NCI-H345 treated with DMSO at 0.1 percent for 48 hours (cell line): Measurements from ENCODE around the gene AADAT.
"Not testable (repeated sequence)": the region's sequence is repeated elsewhere in the genome, so short reads cannot be mapped to it uniquely, and the experiment has no call there.

ENCODE experiments used
- DNase-seq: peaks from one replicate; lab custom pipeline; 2025; ENCODE audit not compliant: unreplicated experiment; lab: John Stamatoyannopoulos, UW

AADAT gene

DNA sequence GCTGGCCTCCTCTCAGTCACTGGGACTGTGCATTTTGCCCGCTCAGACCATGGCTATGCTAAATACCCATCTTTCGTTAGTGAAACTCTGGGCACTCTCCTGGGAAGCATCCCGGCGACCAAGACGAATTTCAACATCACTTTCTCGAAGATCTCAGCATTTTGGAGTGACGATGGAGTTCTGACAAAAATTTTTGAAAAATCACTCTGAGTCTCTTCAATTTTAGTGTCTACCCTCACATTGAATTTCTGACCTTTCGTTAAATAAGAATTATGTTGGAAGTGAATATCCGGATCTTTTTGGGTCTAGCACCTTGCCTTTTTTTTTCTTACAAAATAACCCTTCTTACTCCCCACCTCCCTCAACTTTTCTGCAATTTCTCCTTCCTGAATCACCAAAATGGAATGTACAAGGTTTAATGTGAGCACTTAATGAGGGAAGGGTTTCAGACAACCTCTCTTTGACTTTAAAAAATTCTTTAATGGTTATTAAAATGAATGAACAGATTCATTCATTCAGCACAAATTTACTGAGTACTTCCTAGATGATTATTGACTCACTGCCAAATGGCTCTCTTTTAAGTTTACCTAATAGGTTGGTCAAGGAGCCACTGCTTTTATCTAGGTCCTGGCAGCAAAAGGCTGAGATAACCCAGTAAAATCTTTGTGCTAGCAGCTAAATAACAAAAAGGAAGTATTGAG, 746 bp upstream of the AADAT start:
- no peak for DNase-seq

DNA sequence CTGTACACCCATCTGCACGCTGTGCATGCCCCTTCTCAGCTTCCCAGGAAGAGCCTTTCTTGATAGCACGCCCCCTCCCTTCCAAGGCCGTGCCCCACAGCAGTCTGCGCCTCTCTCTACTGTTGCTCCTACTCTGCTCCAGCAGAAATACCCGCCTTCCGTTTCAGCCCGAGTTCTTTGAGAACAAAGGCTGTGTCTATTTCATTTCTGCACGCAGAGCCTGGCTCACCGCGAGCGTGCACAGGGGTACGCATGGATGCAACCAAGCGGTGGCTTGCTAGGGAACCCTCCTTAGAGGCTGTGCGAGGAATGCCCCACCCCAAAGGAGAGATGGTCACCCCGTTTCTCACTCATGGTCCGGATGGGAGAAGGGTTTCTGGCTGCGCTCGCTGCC, 485 bp downstream of the AADAT start:
- peak; percentile 14 for DNase-seq

DNA sequence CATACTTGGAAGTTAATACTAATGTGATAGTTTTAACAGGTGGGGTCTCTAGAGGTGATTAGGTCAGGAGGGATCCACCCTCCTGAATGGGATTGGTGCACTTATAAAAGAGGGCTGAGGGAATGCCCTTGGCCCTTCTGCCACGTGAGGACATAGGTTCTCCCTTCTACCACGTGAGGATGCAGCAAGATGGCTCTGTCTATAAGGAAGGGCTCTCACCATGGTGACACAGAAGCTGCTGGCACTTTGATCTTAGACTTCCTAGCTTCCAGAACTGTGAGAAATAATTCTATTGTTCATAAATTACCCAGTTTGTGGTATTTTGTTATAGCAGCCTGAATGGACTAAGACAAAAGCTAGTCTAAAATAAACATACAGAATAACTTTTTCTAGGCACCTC, 1.0 kb downstream of the AADAT start:
- no peak for DNase-seq

DNA sequence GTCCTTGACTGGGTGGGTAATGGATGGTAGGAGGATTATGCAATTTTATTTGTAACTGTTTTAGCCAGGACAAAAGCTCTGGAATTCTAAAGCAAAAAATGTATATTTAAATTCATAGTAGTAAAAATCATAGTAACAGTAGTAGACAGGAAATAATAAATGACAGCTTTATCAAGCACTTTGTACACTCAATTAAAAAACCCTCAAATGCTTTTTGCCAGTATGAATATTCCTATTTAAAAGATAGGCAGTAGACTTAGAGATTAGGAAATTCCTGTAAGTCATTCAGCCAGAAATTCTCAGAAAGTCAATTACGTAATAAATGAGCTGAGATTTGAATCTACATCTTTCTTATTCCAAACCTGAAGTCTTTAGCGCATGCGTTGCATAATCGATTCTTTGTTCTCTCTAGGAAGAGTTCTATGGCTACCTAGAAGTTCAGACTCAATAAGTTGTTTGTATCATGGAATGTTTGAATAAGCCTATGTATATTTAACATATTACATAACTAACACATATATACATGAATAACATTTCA, 2.5 kb downstream of the AADAT start:
- DNase-seq = no peak

DNA sequence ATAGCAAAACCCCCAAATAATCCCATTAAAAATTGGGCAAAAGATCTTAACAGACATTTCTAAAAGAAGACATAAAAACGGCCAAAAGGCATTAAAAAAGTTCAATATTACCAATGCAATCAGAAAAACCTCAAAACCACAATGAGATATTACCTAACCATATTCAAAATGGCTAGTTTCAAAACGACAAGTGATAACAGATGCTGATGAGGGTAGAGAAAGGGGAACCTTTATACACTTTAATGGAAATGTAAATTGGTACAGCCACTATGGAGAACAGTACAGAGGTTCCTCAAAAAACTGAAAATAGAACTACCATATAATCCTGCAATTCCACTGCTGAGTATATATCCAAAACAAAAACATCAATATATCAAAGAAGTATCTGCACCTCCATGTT, 6.2 kb downstream of the AADAT start:
- no peak for DNase-seq

DNA sequence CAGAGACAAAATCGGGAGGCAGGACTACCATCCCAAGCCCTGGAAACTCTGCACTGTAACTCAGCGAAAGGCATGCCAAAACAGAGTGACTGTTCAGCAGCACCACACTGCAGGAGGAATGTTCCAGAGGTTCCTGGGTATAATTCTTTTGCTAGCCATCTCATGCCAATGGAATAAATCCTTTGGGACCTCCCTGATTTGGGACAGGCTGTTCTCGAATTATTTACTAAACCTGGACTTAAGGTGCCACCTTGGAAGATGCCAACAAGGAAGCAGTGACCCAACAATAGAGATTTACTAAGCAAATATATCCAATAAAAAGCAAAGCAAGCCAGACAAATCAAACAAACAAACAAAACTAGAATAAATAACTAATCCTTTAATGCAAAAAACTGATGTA, 9.3 kb downstream of the AADAT start:
- DNase-seq = no peak

DNA sequence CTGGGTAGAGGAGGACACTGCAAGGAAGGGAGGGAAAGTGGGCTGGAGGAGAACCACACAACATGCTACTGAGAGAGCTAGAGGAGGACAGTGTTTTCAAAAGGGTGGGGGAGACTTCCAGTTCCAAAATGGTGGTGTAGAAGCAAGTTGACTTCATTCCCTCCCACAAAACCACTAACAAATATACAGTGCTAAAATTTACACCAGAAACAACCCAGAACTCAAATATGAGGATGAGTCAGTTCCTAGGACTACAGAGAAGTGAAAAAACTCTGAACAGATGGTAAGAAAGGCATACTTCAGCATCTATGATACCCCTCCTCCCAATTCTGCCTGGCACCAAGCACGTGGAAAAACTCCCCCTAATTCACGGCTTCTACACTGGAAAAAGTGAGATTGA, 9.8 kb downstream of the AADAT start:
- DNase-seq = no peak

DNA sequence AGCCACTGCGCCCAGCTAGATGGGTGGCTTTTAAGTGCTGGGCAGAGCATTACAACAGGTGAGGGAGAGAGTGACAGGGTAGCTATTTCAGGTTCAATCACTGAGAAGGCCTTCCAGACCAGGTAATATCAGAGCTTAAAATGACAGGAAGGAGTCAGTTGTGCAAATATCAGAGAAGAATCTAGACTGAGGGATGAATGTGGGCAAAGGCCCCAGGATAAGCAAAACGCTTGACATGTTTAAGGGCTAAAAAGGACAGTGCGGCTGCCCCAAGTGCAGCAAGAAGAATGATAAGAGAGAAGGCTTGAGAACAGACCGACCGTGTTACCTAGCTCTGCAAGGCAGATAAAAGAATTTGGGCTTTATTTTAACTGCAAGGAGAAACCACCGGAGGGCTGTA, 18.6 kb downstream of the AADAT start:
- no peak for DNase-seq

DNA sequence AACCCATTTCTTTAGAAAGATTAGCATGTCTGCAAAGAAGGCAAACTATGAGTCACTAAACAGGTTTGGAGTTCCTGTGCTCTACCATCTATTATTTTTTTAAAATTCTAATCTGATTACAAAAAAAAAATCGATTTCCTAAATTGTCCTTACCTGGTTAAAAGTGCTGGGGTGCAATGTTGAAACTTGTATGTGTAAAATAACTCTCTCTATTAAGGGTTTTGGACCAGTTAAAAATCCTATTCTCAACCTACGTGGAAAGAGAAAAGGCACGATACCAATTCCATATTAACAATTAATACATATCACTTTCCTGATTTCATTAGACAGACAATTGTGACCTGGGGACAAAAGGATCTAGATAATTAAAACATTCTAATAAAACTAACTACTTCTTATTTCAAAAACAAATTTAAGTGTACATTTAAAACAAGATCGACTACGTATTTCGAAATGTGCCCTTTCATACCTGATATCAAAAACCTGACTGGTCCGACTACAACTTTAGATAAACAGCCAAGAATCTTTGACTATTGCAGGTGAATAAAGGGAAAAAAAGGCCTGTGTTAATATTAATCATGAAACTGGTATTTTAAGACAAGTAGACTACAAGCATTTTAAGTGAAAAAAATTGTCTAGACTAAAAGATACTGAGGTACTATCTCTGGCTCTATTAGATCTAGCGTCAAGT, 21.2 kb downstream of the AADAT start:
- no peak for DNase-seq

DNA sequence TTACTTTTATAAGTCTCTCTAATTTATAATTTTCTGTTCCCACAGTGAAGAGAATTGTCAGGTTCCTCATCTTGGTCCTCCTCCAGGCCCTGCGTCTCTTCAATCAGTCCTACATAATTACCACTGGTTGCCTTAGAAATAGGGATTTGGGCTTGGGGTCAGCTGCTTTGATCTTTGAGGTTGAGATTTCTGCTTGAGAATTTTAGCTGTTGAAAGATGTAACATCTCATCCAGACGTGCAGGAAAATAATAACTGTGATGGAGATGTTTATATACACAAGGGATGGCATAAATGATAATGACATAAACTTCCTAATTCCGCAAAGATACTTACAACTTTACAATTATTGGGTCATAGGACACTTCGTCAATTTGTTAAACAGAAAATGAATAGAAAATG, 30.3 kb downstream of the AADAT start:
- no peak for DNase-seq

DNA sequence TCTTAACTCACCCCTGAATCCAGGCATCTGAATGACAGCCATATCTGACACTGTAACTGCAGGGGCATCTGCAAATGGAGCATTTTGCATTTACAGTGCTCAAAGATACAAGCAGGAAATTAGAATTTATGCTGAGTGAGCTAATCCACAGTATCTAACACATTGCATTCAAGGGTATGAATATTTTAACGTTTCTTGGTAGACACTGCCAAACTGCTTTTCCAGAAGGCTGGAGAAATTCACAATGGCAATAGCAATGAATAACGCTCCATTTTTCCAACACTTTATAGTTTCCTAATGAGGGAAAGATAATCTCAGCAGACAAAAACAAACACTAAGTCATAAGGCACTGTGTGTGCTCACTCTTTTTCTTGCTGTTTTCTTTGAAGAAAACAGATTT, 30.9 kb downstream of the AADAT start:
- DNase-seq = no peak

DNA sequence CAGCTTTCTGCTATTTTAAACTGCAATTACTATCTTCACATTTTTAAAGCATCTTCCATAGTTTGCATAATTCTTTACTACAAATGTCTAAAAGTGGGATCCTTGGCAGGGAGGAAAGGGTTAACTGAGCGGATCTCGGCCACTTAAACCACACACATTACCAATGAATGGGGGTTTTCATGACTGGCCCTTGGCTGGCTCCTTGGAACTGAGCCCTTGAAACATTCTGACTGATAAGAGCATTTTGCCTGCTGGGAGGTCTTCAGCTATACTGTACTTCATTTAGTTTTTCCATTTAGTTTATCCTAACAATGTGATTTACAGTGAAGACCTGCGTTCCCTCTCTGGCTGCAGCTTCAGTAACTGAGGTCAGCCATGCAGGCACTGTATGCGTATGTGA, 31.9 kb downstream of the AADAT start:
- no peak for DNase-seq

DNA sequence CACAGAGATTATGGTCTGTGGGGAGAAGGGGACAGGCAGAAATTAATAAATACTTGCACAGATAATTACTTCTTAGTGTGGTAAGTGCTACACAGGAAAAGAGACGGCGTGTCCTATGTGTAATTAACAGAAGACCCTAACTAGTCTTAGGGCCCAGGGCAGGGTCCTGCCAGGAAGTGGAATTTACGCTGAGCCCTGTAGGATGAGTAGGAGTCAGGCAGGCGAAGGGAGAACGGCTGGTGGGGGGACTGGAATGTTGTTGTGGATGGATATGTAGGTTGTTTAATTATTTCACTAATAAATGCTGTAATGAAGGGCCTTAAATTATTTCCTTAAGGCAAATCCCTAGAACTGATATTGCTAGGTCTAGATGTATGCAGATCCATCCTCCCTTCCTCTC, 36.8 kb downstream of the AADAT start:
- no peak for DNase-seq

DNA sequence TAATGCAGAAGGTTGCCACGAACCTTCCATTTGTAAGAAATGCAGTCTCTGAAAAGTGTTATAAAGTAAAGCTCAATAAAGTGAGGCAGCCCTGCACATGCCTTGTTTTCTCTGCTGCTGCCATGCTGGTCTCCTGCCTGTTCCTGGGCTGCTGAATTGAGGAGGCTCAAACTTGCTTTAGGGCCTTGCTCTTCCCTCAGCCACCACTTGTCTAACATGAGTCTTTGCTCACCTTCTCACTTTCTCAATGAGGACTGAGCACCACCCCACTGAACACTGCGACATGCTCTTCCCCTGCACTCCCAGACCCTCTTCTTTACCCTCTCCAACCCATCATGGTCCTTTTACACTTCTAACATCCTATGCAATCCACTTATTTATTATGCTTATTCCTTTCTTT, 38.4 kb downstream of the AADAT start:
- no peak for DNase-seq

DNA sequence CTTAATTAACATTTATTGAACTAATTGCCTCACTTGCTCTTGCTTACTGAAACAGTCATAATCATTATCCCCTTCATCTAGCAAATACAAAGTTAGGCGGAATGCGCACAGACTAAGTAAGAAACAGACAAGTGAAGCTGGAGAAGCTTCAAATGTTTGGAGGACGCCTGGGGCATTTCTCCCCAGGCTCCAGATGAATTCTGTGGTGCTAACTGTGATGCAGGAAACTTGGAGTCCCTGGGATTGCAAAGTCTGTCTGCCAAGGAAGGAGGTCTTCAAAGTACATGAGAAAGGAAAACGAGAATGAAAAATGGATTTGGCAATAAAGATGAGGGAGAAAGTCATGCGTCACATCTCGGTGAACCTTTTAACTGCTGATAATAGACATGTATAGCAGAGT, 40.0 kb downstream of the AADAT start:
- no peak for DNase-seq

DNA sequence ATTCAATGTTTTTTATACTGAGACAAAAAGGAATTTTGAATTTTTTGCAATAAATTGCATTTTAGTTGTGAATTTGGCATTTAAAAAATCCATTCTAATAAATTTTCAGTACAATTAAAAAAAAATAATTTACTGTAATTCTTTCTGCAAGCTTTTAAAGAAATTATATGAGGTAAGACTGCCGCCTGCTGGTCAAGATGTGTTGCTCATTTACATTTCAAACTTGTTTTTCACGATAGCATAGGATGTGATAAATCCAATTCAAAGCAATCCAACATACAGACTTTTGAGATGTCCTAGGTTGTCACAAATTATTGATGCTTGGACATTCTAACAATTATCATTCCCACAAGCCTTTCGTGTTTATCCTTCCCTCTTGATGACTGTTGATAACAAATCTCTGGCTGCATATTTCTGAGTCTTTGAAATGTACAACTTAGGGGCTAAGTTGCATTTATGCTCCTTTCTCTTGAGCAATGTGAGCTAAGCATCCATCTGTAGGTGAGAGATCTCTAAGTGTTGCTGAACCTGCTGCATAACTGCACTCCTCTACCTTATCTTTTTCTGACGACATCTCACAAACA, 41.9 kb downstream of the AADAT start:
- DNase-seq = peak; percentile 3

DNA sequence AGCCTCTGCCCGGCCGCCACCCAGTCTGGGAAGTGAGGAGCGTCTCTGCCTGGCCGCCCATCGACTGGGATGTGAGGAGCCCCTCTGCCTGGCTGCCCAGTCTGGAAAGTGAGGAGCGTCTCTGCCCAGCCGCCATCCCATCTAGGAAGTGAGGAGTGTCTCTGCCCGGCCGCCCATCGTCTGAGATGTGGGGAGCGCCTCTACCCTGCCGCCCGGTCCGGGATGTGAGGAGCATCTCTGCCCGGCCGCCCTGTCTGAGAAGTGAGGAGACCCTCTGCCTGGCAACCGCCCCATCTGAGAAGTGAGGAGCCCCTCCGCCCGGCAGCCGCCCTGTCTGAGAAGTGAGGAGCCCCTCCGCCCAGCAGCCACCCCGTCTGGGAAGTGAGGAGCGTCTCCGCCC, 43.6 kb downstream of the AADAT start:
- not testable (repeated sequence) for DNase-seq

DNA sequence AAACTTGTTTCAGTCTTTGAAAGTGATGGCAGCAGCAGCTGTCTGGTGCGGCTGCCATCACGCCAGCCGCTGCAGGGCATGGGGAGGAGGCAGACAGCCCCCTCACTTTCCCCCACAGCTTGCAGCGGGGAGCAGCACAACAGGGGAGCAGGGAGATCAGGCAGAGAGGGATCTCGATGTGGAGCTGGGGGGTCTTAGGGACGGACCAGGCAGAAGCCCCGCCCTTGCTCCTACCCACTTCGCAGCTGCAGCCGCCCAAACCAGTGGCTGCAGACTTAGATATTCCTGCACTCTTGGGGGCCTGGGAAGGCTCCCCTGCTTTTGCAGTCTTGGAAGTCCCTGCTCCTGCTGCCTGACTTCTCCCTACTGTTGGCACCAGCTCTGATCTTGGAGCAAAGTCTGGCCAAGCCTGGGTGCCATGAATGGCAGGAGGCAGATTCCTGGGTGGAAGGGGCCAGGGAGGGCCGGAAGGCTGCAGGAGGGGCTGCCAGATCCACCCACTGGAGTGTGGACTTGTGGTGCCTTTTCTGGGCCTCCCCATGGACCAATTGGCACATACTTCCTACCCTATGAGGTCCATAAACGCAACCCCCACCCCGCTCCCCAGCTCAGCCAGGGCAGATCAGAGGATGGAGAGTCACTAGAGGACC, 49.6 kb downstream of the AADAT start:
- no peak for DNase-seq

DNA sequence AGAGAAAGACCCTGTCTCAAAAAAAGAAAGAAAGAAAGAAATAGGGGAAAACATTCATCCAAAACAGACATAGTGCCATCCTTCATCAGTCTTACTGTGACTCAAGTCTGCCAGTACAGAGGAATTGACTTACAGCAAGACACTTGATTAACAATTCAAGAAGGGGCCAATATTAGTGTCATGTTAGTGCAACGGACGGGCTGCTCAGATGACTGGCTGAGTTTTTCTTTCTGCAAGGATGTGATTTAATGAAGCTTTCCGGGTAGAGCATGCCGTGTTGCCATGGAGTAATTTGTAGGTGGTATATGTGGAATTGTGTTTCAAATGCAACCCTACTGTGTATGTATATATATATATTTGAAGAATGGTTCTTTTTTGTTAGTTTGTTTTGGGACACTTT, 51.0 kb downstream of the AADAT start:
- no peak for DNase-seq

DNA sequence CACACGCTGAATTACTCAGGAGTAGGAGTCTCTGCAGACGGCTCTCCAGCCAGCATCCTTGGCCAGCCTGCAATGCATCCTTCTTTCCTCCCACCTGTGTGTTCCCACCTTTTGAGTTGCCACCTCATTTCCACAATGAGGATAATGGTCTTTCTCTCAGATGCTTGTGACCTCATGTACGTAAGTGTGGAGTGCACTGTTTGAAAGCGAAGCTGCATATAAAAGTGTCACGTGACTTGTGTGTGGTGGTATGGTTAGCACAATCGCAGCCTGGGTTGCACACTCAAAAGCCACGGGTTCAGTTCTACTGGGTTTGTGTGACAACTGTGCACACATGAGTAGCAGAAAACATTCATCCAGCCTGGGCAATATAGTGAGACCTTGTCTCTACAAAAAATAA, 51.5 kb downstream of the AADAT start:
- no peak for DNase-seq

DNA sequence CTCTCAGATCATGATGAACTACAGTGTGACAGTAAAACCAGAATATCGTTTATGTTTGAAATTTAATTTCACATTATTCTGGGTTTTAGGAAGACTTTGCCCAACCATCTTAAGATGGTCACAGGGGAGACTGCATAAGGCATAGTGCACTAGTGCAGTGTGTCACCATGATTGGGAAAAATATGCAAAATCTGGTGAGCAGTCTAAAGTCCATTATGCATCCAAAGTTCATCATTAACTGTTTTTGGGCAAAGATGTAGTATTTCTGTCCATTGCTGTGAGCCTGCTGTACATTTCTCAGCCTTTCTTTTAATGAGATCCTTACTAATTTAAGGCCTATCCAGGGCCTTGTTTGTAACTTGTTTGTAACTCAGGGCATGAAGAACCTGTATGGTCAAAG, 52.3 kb downstream of the AADAT start:
- no peak for DNase-seq

DNA sequence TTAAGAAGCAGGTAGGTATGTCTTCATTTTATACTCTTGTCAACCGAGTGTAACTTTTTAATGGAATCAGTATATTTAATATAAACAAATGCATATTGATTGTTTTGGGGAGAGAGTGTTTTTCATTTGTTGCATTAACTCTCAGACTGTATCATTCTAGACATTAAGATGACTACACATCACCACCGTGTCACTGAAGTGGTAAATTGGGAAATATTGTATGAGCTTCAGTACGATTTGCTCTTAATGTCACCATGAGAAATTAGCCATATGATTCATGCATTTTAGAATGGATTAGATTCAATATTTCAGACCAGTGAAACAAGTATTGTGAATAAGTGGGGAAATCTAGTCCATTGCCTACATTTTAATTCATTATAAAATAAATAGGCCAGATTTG, 53.9 kb downstream of the AADAT start:
- DNase-seq = no peak
